Dedifferentiated amniotic fluid mesenchymal stem cell (primary cell): ENCODE measurements around the gene ADD1.

Experiments
- DNase-seq: peaks from one replicate; pipeline ENCODE4 v3.0.0-alpha.2; 2016; ENCODE audit errors: extremely low spot score

The ADD1 gene

DNA sequence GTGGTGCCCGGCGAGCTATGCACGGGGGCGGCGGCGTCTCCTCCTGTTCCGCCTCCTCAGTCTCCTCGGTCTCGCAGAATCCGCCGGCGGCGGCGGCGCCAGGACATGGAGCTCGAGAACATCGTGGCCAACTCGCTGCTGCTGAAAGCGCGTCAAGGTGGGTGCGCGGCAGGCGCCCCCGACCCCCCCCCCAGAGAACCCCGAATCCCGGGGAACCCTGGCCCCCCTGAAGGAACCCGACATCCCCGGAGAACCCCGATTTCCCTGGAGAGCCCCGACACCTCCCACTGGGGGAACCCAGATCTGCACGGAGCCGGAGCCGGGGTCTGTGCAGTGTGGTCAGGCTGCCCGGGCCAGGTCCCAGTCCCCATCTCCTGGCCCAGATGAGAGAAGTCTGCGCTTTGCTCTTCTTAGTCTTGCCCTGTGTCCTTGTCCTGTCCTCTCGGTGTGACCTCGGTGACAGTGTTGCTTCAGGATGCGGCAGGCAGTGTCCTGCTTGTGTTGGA lies 120.4 kb downstream of the ADD1 start:
- DNase-seq: peak; percentile 30

DNA sequence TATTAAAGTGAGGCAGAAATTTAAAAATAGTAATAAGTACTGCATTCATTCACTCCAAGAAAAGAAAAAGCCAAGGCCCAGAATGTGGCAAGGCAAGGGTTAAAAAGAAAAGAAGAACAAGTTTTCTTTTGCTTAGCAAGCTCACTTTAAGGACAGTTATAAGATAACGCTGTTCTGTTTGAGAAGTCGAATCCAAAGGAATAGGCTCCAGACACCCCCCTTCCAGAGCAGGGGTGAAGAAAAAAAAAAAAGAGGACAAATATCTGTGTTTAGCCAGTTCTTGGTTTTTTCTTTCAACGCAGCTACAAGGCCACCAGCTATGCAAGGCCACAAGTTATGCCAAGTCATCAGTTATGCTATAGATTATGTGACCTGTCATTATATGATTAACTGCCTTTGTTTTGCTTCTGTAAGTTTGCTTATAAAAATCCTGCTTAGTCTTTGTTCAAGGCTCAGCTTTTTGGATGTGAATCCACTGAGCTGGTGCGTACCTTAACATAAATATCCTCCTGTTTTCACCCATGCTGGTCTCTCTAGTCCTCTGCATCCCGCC lies 121.1 kb downstream of the ADD1 start:
- DNase-seq: no peak

GRCh38 chr4:2965262-2965661 lies 121.6 kb downstream of the ADD1 start:
- no peak for DNase-seq

- no peak for DNase-seq
These were observed 124.7 kb downstream of the ADD1 start for GRCh38 chr4:2968381-2968780.

GRCh38 chr4:2971275-2971674 lies 127.6 kb downstream of the ADD1 start:
- DNase-seq: no peak

GRCh38 chr4:2977211-2978088 lies 133.8 kb downstream of the ADD1 start:
- no peak for DNase-seq
